Measurements from ENCODE around the gene ATP6AP1.

The ATP6AP1 gene

DNA sequence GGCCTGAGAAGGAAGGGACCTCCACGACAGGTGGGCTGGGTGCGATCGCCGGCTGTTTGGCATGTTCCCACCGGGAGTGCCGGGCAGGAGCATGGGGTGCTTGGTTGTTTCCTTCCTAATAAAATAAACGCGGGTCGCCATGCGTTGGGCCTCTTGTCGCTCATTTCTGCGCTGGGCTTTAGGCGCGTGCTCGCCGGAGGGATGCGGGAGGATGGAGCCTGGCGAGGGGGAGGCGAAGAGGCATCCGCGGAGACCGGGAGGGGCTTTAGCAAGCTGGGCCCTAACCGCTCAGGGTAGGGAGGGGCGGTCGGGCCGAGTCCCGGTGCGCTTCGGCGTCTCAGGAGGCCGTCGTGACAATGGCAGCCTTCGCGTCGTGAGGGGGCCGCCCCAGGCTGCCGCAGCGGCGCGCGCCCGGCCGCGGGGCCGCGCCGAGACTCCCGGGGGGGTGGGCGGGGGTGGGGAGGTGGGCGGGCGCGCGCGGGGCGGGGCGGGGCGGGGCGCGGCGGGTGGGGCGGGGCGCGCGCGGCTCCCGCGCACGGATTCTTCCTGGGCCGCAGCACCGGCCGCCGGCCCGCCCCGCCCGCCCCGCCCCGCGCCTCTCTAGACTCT is 8.0 kb downstream of the ATP6AP1 start:
- CTCF ChIA-PET, result no interaction called here
- POLR2A ChIA-PET, result interaction anchor here (0.6 kb wide), 1 partner anchor 26 kb away, joined by 4 read pairs; no protein-coding TSS in a partner anchor
- peak; percentile 80 for DNase-seq (ENCODE audit: extremely low spot score)
- TF ChIP-seq, protein P1, sequence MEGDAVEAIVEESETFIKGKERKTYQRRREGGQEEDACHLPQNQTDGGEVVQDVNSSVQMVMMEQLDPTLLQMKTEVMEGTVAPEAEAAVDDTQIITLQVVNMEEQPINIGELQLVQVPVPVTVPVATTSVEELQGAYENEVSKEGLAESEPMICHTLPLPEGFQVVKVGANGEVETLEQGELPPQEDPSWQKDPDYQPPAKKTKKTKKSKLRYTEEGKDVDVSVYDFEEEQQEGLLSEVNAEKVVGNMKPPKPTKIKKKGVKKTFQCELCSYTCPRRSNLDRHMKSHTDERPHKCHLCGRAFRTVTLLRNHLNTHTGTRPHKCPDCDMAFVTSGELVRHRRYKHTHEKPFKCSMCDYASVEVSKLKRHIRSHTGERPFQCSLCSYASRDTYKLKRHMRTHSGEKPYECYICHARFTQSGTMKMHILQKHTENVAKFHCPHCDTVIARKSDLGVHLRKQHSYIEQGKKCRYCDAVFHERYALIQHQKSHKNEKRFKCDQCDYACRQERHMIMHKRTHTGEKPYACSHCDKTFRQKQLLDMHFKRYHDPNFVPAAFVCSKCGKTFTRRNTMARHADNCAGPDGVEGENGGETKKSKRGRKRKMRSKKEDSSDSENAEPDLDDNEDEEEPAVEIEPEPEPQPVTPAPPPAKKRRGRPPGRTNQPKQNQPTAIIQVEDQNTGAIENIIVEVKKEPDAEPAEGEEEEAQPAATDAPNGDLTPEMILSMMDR (IDR thresholded peaks at IDR 0.05; ENCODE audit: control extremely low read depth, extremely low read depth, low read depth, missing control alignments), result no peak

DNA sequence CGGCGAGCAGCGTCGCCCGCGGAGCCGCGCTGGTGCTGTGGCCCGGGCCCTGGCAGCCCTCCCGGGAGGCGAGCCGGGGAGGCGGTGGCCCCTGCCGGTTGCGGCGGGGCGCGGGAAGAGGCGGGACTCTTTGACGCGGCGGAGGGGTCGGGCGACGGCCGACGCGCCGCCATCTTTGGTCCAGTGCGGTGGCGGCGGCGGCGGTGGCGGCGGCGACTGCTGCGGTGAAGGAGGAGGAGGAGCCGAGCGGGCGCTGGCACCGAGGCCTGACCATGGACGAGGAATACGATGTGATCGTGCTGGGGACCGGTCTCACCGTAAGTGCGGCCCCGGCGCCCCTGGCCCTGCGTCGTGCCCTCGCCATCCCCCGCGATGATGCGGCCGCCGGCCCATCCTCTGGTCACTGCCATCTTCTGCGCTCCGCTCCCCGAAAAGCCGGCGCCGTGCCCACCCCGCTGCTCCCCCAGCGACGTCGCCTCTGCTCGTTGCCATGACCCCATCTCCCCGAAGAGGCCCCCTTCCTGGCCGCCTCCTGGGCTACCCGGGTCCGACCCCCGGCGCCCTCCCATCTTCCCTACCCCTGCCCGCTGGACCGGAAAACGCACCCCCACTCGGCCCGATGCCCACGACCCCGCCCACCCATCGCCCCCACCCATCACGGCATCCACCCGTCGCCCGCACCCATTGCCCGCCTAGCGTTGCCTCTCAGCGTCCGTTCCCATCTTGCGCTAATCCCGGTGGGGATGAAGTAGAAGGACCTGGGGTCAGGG is 8.7 kb downstream of the ATP6AP1 start, which contains the start of gene GDI1:
GDI1 (plus strand) TSS at position 172 of the 770 bp plus-strand sequence; CDS start at position 273, 101 bp downstream.
- DNase-seq (ENCODE audit: extremely low spot score), result peak; percentile 54
- TF ChIP-seq, protein P1 (IDR thresholded peaks at IDR 0.05; ENCODE audit: control extremely low read depth, extremely low read depth, low read depth, missing control alignments), result no peak
- ChIA-PET POLR2A (interaction anchor here (0.6 kb wide), 1 partner anchor 26 kb away, joined by 4 read pairs; no protein-coding TSS in a partner anchor), CTCF (no interaction called here)

DNA sequence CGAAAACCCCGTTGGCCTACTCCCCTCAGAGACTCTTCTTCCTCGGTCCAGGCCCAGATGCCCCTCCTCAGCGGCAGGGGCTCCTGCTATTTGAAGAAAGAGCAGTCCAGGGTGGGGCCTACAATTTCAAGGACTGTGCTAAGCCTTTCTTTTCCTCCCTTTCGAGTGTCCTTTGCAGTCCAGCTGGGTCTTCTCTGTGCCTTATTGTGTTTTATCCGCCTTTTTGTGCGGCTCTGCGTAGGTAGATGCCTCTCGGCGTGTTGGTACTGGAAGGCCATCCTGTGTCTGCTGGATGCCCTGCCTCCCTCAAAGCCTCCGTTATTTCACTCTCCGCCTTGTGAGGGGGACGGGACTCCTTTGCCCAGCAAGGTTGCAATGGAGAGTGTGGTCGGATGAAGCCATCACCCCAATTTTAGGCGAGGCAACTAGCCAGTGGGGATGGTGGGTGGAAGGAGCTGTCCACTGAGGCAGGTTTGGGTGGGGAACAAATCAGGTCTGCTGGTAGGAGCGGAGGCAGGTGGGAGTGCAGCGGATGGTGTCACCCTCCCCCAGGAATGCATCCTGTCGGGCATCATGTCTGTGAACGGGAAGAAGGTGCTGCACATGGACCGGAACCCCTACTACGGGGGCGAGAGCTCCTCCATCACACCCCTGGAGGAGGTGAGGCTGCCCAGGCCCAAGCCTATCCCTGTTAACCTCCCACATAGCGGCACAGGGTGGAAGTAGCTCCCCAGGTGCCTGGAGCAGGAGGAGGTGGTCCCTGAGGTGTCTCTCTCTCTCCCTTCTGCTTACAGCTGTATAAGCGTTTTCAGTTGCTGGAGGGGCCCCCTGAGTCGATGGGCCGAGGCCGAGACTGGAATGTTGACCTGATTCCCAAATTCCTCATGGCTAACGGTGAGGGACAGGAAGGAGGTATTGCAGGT is 9.8 kb downstream of the ATP6AP1 start:
- ChIA-PET CTCF (interaction anchor here (1.8 kb wide), 1 partner anchor 10 kb away, joined by 7 read pairs; the partner anchor contains the start of gene ATP6AP1), POLR2A (no interaction called here)
- TF ChIP-seq, protein P1 (IDR thresholded peaks at IDR 0.05; ENCODE audit: control extremely low read depth, extremely low read depth, low read depth, missing control alignments), result no peak
- DNase-seq (ENCODE audit: extremely low spot score), result no peak

DNA sequence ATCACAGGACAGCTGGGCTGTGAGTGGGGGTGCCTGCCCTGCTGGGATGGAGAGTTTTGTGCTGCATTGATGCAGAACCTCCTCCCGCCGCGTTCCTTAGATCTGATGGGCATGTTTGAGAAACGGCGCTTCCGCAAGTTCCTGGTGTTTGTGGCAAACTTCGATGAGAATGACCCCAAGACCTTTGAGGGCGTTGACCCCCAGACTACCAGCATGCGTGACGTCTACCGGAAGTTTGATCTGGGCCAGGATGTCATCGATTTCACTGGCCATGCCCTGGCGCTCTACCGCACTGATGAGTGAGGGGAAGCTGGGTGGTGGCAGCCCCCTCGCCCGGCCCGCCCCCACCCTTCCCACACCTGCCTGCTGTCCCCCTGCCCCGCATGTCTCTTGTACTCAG is 11.4 kb downstream of the ATP6AP1 start:
- ChIA-PET POLR2A (no interaction called here), CTCF (interaction anchor here (1.8 kb wide), 1 partner anchor 11 kb away, joined by 7 read pairs; the partner anchor contains the start of gene ATP6AP1)
- no peak for DNase-seq (ENCODE audit: extremely low spot score)
- TF ChIP-seq, protein P1 (IDR thresholded peaks at IDR 0.05; ENCODE audit: control extremely low read depth, extremely low read depth, low read depth, missing control alignments), result no peak

DNA sequence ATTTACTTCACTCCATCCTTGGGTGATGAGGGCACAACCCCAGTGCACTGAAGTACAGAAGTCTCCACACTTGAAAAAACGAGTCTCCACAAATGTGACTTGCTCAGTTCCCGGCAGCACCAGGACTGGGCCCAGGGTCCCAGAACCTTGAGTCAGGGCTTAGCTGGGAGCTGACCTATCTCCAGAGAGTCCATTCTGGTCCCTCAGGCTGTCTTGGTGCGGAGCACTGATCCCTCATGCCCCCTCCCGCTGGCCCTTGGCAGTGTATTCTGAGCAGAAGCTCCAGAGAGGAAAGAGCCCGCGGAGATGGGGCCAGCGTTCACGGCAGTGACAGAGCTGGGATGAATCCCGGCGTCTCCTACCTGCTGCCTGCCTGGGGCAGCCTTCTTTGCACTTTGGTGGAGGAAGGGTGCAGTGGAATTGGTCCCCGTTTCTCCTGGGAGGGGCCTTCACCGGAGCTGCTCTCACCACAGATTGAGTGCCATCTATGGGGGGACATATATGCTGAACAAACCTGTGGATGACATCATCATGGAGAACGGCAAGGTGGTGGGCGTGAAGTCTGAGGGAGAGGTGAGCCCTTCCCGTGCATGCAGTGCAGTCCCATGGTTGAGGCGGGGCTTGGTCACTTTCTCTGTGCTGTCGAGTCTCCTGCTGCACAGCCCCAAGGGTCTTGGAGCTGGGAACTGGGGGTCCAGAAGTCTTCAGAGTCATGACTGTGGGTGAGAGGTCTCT is 12.3 kb downstream of the ATP6AP1 start:
- ChIA-PET POLR2A (no interaction called here), CTCF (interaction anchor here (1.3 kb wide), 1 partner anchor 61 kb away, joined by 3 read pairs; no protein-coding TSS in a partner anchor)

More for the DNA sequence above, 12.3 kb downstream of the ATP6AP1 start:
- no peak for DNase-seq (ENCODE audit: extremely low spot score)
- TF ChIP-seq, protein P1 (IDR thresholded peaks at IDR 0.05; ENCODE audit: control extremely low read depth, extremely low read depth, low read depth, missing control alignments), result no peak
